ENCODE results near the gene ARHGAP6. TPM values are rescaled to one million over a fixed set of nuclear protein-coding genes. Genes with fewer than 3 reads are reported as not detected.

Gene ARHGAP6
- total RNA-seq, 1 experiment from 2014 or later, result not detected

DNA sequence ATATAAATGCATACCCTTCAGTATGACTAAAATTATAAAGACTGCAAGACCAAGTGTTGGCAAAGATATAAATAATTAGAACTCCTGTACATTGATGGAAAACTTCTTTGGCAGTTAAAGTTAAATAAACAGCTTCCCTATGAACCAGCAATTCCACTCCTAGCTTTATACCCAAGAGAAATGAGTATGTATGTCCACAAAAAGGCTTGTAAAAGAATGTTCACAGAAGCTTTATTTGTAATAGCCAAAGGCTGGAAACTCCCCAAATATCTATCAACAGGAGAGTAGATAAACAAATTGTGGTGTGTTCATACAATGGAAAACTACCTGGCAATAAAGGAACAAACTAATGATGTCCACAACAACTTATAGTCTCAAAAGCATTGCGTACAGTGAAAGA, 187.7 kb downstream of the ARHGAP6 start:
- no peaks in the 10 kb centered on the region for H3K4me1 Mint-ChIP-seq (ENCODE audit: insufficient read depth, unreplicated experiment)
- no peaks in the 10 kb centered on the region for H3K9me3 Mint-ChIP-seq (ENCODE audit: unreplicated experiment)
- no peak overlapping the region for H3K4me3 Mint-ChIP-seq (ENCODE audit: unreplicated experiment)
- CTCF ChIA-PET, result interaction anchor here (1.3 kb wide), 1 partner anchor 17 kb away, joined by 5 read pairs; no protein-coding TSS in a partner anchor
- no TSS peak for BruUV-seq (replicated peaks)
- H3K27me3 Mint-ChIP-seq (ENCODE audit: insufficient read depth, unreplicated experiment), result peaks cover 73% of the 10 kb centered on the region
- intact Hi-C loops (cut with micrococcal nuclease), result loop anchor here (10.0 kb wide), 1 partner anchor 93 kb away; no protein-coding TSS in a partner anchor
- no peak overlapping the region for H3K27ac Mint-ChIP-seq (ENCODE audit: low read depth, unreplicated experiment)
- TF ChIP-seq, protein P1, sequence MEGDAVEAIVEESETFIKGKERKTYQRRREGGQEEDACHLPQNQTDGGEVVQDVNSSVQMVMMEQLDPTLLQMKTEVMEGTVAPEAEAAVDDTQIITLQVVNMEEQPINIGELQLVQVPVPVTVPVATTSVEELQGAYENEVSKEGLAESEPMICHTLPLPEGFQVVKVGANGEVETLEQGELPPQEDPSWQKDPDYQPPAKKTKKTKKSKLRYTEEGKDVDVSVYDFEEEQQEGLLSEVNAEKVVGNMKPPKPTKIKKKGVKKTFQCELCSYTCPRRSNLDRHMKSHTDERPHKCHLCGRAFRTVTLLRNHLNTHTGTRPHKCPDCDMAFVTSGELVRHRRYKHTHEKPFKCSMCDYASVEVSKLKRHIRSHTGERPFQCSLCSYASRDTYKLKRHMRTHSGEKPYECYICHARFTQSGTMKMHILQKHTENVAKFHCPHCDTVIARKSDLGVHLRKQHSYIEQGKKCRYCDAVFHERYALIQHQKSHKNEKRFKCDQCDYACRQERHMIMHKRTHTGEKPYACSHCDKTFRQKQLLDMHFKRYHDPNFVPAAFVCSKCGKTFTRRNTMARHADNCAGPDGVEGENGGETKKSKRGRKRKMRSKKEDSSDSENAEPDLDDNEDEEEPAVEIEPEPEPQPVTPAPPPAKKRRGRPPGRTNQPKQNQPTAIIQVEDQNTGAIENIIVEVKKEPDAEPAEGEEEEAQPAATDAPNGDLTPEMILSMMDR (IDR thresholded peaks at IDR 0.05; ENCODE audit: unreplicated experiment), result no peak
- no peak for DNase-seq (ENCODE audit: unreplicated experiment)
- H3K36me3 Mint-ChIP-seq (ENCODE audit: insufficient read depth, unreplicated experiment), result no peaks in the 10 kb centered on the region
- POLR2A ChIA-PET, result no interaction called here

- Mint-ChIP-seq H3K27me3 (ENCODE audit: insufficient read depth, unreplicated experiment) (peaks cover 39% of the 10 kb centered on the region), H3K4me3 (ENCODE audit: unreplicated experiment) (no peak overlapping the region), H3K4me1 (ENCODE audit: insufficient read depth, unreplicated experiment) (no peaks in the 10 kb centered on the region), H3K27ac (ENCODE audit: low read depth, unreplicated experiment) (no peak overlapping the region), H3K36me3 (ENCODE audit: insufficient read depth, unreplicated experiment) (no peaks in the 10 kb centered on the region), H3K9me3 (ENCODE audit: unreplicated experiment) (no peaks in the 10 kb centered on the region)
- BruUV-seq (replicated peaks), result no TSS peak
- ChIA-PET POLR2A (interaction anchor here (0.5 to 1.5 kb wide), 2 partner anchors 8 to 709 kb away, joined by 3 read pairs; no protein-coding TSS in a partner anchor), CTCF (interaction anchor here (0.6 to 1.8 kb wide), 5 partner anchors 11 to 1293 kb away, joined by 3 to 6 read pairs (median 3); no protein-coding TSS in a partner anchor)
- intact Hi-C loops (cut with micrococcal nuclease), result loop anchor here (10.0 kb wide), 1 partner anchor 90 kb away; no protein-coding TSS in a partner anchor
- peak; percentile 23 for DNase-seq (ENCODE audit: unreplicated experiment)
- TF ChIP-seq, protein P1 (IDR thresholded peaks at IDR 0.05; ENCODE audit: unreplicated experiment), result no peak
These were observed 191.1 kb downstream of the ARHGAP6 start for GRCh38 chrX:11474576-11474975.

- POLR2A ChIA-PET, result interaction anchor here (0.5 kb wide), 1 partner anchor 708 kb away, joined by 3 read pairs; no protein-coding TSS in a partner anchor
- no peak for DNase-seq (ENCODE audit: unreplicated experiment)
- intact Hi-C loops (cut with micrococcal nuclease), result loop anchor here (10.0 kb wide), 1 partner anchor 89 kb away; no protein-coding TSS in a partner anchor
- Mint-ChIP-seq H3K27ac (ENCODE audit: low read depth, unreplicated experiment) (no peak overlapping the region), H3K4me3 (ENCODE audit: unreplicated experiment) (no peak overlapping the region), H3K9me3 (ENCODE audit: unreplicated experiment) (no peaks in the 10 kb centered on the region), H3K27me3 (ENCODE audit: insufficient read depth, unreplicated experiment) (peaks cover 38% of the 10 kb centered on the region), H3K4me1 (ENCODE audit: insufficient read depth, unreplicated experiment) (no peaks in the 10 kb centered on the region), H3K36me3 (ENCODE audit: insufficient read depth, unreplicated experiment) (no peaks in the 10 kb centered on the region)
- no TSS peak for BruUV-seq (replicated peaks)
- TF ChIP-seq, protein P1 (IDR thresholded peaks at IDR 0.05; ENCODE audit: unreplicated experiment), result no peak
- CTCF ChIA-PET, result interaction anchor here (0.6 to 1.1 kb wide), 5 partner anchors 12 to 1294 kb away, joined by 3 read pairs; no protein-coding TSS in a partner anchor
These were observed 191.7 kb downstream of the ARHGAP6 start for GRCh38 chrX:11474021-11474420.

GRCh38 chrX:11472879-11473278, 192.8 kb downstream of the ARHGAP6 start:
- Mint-ChIP-seq H3K9me3 (ENCODE audit: unreplicated experiment) (no peaks in the 10 kb centered on the region), H3K4me1 (ENCODE audit: insufficient read depth, unreplicated experiment) (no peaks in the 10 kb centered on the region), H3K4me3 (ENCODE audit: unreplicated experiment) (no peak overlapping the region), H3K27ac (ENCODE audit: low read depth, unreplicated experiment) (no peak overlapping the region), H3K36me3 (ENCODE audit: insufficient read depth, unreplicated experiment) (no peaks in the 10 kb centered on the region), H3K27me3 (ENCODE audit: insufficient read depth, unreplicated experiment) (peaks cover 27% of the 10 kb centered on the region)
- CTCF ChIA-PET, result interaction anchor here (0.6 kb wide), 1 partner anchor 69 kb away, joined by 4 read pairs; no protein-coding TSS in a partner anchor
- intact Hi-C loops (cut with micrococcal nuclease), result loop anchor here (10.0 kb wide), 1 partner anchor 88 kb away; no protein-coding TSS in a partner anchor
- no TSS peak for BruUV-seq (replicated peaks)
- POLR2A ChIA-PET, result interaction anchor here (0.6 kb wide), 1 partner anchor 45 kb away, joined by 3 read pairs; no protein-coding TSS in a partner anchor
- TF ChIP-seq, protein P1 (IDR thresholded peaks at IDR 0.05; ENCODE audit: unreplicated experiment), result no peak
- no peak for DNase-seq (ENCODE audit: unreplicated experiment)

Measured in MCF 10A (cell line).